Measurements from ENCODE around the gene PTH.

PTH gene

DNA sequence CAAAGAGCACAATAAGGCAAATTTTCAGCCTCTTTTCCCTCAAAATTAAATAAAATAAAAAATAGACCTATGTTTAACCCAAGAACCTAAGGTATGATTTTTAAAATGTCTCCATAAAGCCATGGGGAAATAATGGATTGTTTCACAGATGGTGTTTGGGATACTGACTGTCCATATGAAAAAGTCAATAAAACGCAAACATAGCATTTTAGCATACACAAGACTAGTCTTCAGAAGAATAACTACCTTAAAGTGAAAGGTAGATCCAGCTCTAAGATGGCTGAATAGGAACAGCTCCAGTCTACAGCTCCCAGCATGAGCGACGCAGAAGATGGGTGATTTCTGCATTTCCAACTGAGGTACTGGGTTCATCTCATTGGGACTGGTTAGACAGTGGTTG, 16.1 kb downstream of the PTH start:
- H3K4me3 ChIP-seq (ENCODE audit: low read depth in 1 of 2, low read length in 1 of 2), result no peak overlapping the region

DNA sequence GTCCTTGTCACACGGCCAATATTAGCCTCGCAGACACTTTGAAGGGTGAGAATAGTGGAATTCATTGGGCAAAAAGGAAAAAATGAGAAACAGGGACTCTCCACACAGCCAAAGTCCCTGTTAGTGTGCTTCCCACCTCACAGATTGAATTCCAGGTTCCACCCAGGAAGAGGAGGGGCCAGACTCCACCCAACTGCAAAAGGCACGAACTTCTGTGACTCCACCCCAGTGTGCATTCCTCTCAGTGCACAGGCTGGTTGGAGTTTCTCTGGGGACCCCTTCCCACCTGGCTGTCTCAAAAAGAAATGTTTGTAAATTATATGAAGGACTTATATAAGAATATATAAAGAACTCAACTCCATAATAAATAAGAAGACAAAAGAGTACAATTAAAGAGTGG, 20.7 kb downstream of the PTH start:
- TF ChIP-seq, protein P1, sequence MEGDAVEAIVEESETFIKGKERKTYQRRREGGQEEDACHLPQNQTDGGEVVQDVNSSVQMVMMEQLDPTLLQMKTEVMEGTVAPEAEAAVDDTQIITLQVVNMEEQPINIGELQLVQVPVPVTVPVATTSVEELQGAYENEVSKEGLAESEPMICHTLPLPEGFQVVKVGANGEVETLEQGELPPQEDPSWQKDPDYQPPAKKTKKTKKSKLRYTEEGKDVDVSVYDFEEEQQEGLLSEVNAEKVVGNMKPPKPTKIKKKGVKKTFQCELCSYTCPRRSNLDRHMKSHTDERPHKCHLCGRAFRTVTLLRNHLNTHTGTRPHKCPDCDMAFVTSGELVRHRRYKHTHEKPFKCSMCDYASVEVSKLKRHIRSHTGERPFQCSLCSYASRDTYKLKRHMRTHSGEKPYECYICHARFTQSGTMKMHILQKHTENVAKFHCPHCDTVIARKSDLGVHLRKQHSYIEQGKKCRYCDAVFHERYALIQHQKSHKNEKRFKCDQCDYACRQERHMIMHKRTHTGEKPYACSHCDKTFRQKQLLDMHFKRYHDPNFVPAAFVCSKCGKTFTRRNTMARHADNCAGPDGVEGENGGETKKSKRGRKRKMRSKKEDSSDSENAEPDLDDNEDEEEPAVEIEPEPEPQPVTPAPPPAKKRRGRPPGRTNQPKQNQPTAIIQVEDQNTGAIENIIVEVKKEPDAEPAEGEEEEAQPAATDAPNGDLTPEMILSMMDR (IDR thresholded peaks at IDR 0.05), result no peak
- Histone ChIP-seq H3K4me1 (ENCODE audit: control insufficient read depth in 1 of 2, insufficient read depth in 1 of 2, low read depth in 1 of 2, low read length in 1 of 2) (no peaks in the 10 kb centered on the region), H3K36me3 (no peaks in the 10 kb centered on the region), H3K9me3 (no peaks in the 10 kb centered on the region), H3K4me3 (ENCODE audit: low read depth in 1 of 2, low read length in 1 of 2) (no peak overlapping the region), H3K27ac (no peak overlapping the region), H3K27me3 (peaks cover 22% of the 10 kb centered on the region)

More for the DNA sequence above, 16.1 kb downstream of the PTH start:
- TF ChIP-seq, protein P1 (IDR thresholded peaks at IDR 0.05), result no peak
- Histone ChIP-seq H3K36me3 (no peaks in the 10 kb centered on the region), H3K27me3 (peaks cover 17% of the 10 kb centered on the region), H3K4me1 (ENCODE audit: control insufficient read depth in 1 of 2, insufficient read depth in 1 of 2, low read depth in 1 of 2, low read length in 1 of 2) (no peaks in the 10 kb centered on the region), H3K27ac (no peak overlapping the region), H3K9me3 (no peaks in the 10 kb centered on the region)

DNA sequence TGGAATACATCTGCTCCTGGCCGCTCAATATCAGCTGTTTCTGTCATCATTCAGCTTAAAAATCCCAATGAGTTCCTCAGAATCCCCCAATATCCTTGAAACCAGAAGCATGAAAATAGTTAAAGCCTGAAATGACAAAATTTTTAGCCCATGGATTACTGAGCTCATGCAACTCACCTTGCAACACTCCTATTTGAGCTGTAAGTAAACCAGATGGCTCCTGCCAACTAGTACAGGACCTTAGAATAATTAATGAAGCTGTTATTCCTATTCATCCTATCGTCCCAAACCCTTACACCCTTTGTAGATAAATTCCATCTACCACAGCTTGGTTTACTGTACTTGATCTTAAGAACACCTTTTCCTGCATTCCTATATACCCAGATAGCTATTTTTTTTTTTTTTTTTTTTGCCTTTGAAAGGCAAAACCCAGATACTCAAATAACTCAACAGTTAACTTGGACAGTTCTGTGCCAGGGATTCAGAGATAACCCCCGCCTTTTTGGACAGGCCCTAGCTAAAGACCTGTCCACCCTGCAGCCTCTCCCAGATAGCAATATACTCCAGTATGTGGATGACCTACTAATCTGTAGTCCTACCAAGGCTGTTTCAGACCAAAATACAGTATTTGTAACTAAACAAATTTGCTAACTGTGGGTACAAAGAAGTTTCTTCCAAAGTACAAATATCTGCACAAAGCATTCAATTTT, 22.6 kb downstream of the PTH start:
- H3K4me1 ChIP-seq (ENCODE audit: control insufficient read depth in 1 of 2, insufficient read depth in 1 of 2, low read depth in 1 of 2, low read length in 1 of 2), result no peaks in the 10 kb centered on the region
- no peak overlapping the region for H3K4me3 ChIP-seq (ENCODE audit: low read depth in 1 of 2, low read length in 1 of 2)
- H3K27me3 ChIP-seq, result peaks cover 31% of the 10 kb centered on the region
- H3K27ac ChIP-seq, result no peak overlapping the region
- H3K36me3 ChIP-seq, result no peaks in the 10 kb centered on the region
- TF ChIP-seq, protein P1 (IDR thresholded peaks at IDR 0.05), result no peak
- H3K9me3 ChIP-seq, result no peaks in the 10 kb centered on the region

DNA sequence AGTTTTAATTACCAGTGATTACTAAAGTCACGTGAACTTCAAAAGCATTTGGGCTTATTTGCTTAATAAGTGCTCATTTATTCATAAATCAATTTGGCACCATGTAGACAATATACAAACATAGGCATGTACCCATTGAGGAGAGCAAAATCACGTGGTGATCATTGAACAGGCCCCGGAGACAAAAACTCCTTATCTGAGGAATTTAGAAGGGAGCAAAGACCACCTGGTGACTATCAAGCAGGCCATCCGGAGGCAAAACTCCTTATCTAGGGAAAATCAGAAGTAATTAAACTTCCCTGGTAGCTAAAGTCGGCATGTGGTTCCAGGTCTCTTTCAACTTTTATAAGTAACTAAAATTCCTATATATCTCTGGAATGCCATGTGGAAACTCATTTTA, 27.0 kb downstream of the PTH start:
- Histone ChIP-seq H3K36me3 (no peaks in the 10 kb centered on the region), H3K4me1 (ENCODE audit: control insufficient read depth in 1 of 2, insufficient read depth in 1 of 2, low read depth in 1 of 2, low read length in 1 of 2) (peaks cover 14 to 15% of the 10 kb centered on the region in 2 experiments), H3K4me3 (ENCODE audit: low read depth in 1 of 2, low read length in 1 of 2) (no peak overlapping the region), H3K27me3 (peaks cover 25% of the 10 kb centered on the region), H3K9me3 (no peaks in the 10 kb centered on the region), H3K27ac (no peak overlapping the region)
- TF ChIP-seq, protein P1 (IDR thresholded peaks at IDR 0.05), result no peak

DNA sequence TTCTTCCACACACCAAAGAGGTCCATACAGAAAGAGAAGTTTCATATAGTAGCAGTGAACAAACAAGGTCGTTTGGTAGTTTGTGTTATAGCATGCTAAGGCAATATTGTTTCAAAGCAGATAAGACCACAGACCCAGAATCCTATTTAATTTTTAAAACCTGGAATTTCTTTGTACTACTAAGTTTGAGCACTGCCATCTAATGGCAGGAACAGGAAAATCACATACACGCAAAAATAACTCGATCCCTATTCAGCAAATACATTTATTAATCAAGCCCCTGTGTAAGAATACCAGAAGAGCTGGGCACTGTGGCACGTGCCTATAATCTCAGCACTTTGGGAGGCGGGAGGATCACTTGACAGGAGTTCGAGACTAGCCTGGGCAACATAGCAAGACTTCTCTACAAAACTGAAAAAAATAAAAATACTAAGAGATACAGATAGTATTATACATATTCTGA, 29.9 kb downstream of the PTH start:
- H3K9me3 ChIP-seq, result no peaks in the 10 kb centered on the region
- H3K4me1 ChIP-seq (ENCODE audit: control insufficient read depth in 1 of 2, insufficient read depth in 1 of 2, low read depth in 1 of 2, low read length in 1 of 2), result peaks cover 34% of the 10 kb centered on the region in 2 experiments
- H3K27ac ChIP-seq, result no peak overlapping the region
- no peak overlapping the region for H3K4me3 ChIP-seq (ENCODE audit: low read depth in 1 of 2, low read length in 1 of 2)
- TF ChIP-seq, protein P1 (IDR thresholded peaks at IDR 0.05), result peak; percentile 30
- peaks cover 23% of the 10 kb centered on the region for H3K27me3 ChIP-seq
- no peaks in the 10 kb centered on the region for H3K36me3 ChIP-seq

All from neutrophil (primary cell).